CD14-positive monocyte (primary cell): ENCODE measurements around the gene HMGCS2. TPM values are rescaled to one million over a fixed set of nuclear protein-coding genes. Genes with fewer than 3 reads are reported as not detected.

Experiments
- DNase-seq, 3 donors: peaks; one replicate each; pipeline ENCODE4 v3.0.0-alpha.2; 2011 to 2022
- H2AFZ ChIP-seq: 2 replicates; pipeline ENCODE4 v1.6.0; 2012; ENCODE audit warnings: mild to moderate bottlenecking, low read depth, low read length, inconsistent platforms; ENCODE audit not compliant: insufficient read depth, poor library complexity, severe bottlenecking
- H3K27ac ChIP-seq, 2 donors: 1 replicate in 1 of 2; 2 replicates in 1 of 2; pipeline ENCODE4 v1.5.1; 2012 to 2013; ENCODE audit warnings: low read length in 2 of 2, control low read depth in 1 of 2, inconsistent platforms in 1 of 2, low read depth in 1 of 2, mild to moderate bottlenecking in 1 of 2
- H3K27me3 ChIP-seq, 2 donors: one replicate each; pipeline versions ENCODE4 v1.6.0 to v1.6.1; 2011 to 2013; ENCODE audit warnings: low read length in 2 of 2; ENCODE audit not compliant: control insufficient read depth in 2 of 2, insufficient read depth in 2 of 2
- H3K36me3 ChIP-seq, 2 donors: replicated peaks in 1 of 2; 1 replicate in 1 of 2; 2 replicates in 1 of 2; pipeline versions ENCODE4 v1.5.1 to v1.6.1; 2012 to 2013; ENCODE audit warnings: low read length in 2 of 2, control low read depth in 1 of 2, inconsistent platforms in 1 of 2, mild to moderate bottlenecking in 1 of 2; ENCODE audit not compliant: insufficient read depth in 2 of 2, control insufficient read depth in 1 of 2
- H3K4me1 ChIP-seq, 2 donors: 1 replicate in 1 of 2; 2 replicates in 1 of 2; pipeline versions ENCODE4 v1.5.1 to v1.6.1; 2012 to 2013; ENCODE audit warnings: low read length in 2 of 2, control low read depth in 1 of 2, inconsistent platforms in 1 of 2, mild to moderate bottlenecking in 1 of 2, moderate library complexity in 1 of 2; ENCODE audit not compliant: insufficient read depth in 2 of 2, control insufficient read depth in 1 of 2
- H3K4me2 ChIP-seq: replicated peaks from 2 replicates; pipeline ENCODE3; 2012; ENCODE audit warnings: low read length, moderate library complexity, mild to moderate bottlenecking; ENCODE audit not compliant: poor library complexity, severe bottlenecking; ENCODE audit errors: extremely low read depth
- H3K4me3 ChIP-seq, 3 experiments: fragments of 200-600 bp in 1 of 3; sonication (generic) in 1 of 3; replicated peaks in 1 of 3; 1 replicate in 2 of 3; 2 replicates in 1 of 3; pipeline ENCODE4 v1.5.1; 2011 to 2013; ENCODE audit warnings: low read length in 3 of 3, mild to moderate bottlenecking in 3 of 3, control low read depth in 2 of 3, low read depth in 2 of 3, inconsistent platforms in 1 of 3, moderate library complexity in 1 of 3
- H3K79me2 ChIP-seq: 2 replicates; pipeline ENCODE4 v1.6.0; 2012; ENCODE audit warnings: mild to moderate bottlenecking, control low read depth, inconsistent platforms, low read length, moderate library complexity; ENCODE audit not compliant: insufficient read depth
- H3K9ac ChIP-seq: 2 replicates; pipeline ENCODE4 v1.6.0; 2017; ENCODE audit warnings: low read length, mild to moderate bottlenecking; ENCODE audit not compliant: insufficient read depth, poor library complexity, severe bottlenecking
- H3K9me3 ChIP-seq, 2 donors: replicated peaks in 1 of 2; 1 replicate in 1 of 2; 2 replicates in 1 of 2; pipeline versions ENCODE4 v1.5.1 to v1.6.1; 2012 to 2013; ENCODE audit warnings: low read length in 2 of 2, control low read depth in 1 of 2; ENCODE audit not compliant: control insufficient read depth in 1 of 2, insufficient read depth in 1 of 2
- H4K20me1 ChIP-seq: 2 replicates; pipeline ENCODE4 v1.6.0; 2012; ENCODE audit warnings: mild to moderate bottlenecking, low read length, control low read depth, moderate library complexity; ENCODE audit not compliant: insufficient read depth
- H3K27ac Mint-ChIP-seq, 7 donors: one replicate each; pipeline ENCODE4 v1.8.0; 2020; ENCODE audit warnings: mild to moderate bottlenecking in 7 of 7, mixed read lengths in 7 of 7, moderate library complexity in 6 of 7, inconsistent platforms in 2 of 7
- H3K27me3 Mint-ChIP-seq, 3 donors: one replicate each; pipeline ENCODE4 v1.8.0; 2021 to 2022; ENCODE audit warnings: low read depth in 3 of 3, mild to moderate bottlenecking in 3 of 3, mixed read lengths in 3 of 3, moderate library complexity in 3 of 3, inconsistent platforms in 1 of 3
- H3K36me3 Mint-ChIP-seq, 2 donors: one replicate each; pipeline ENCODE4 v1.8.0; 2020; ENCODE audit warnings: mixed read lengths in 2 of 2, inconsistent platforms in 1 of 2, mild to moderate bottlenecking in 1 of 2
- H3K4me1 Mint-ChIP-seq: one replicate; pipeline ENCODE4 v1.8.0; 2020; ENCODE audit warnings: mild to moderate bottlenecking, mixed read lengths
- H3K4me3 Mint-ChIP-seq, 2 donors: one replicate each; pipeline ENCODE4 v1.8.0; 2020; ENCODE audit warnings: mild to moderate bottlenecking in 2 of 2, mixed read lengths in 2 of 2, moderate library complexity in 1 of 2
- H3K9me3 Mint-ChIP-seq, 7 donors: one replicate each; pipeline ENCODE4 v1.8.0; 2020 to 2022; ENCODE audit warnings: mixed read lengths in 7 of 7, mild to moderate bottlenecking in 6 of 7, moderate library complexity in 6 of 7, inconsistent platforms in 2 of 7
- WGBS: methylation state at CpG from one replicate; pipeline ENCODE4 v1.1.5; 2013; ENCODE audit warnings: missing lambda C conversion rate; ENCODE audit not compliant: insufficient coverage; 5-methylcytosine and 5-hydroxymethylcytosine counted together
- intact Hi-C, 2 donors: fragments of 100-400 bp; cut with micrococcal nuclease; formaldehyde crosslinking; loops; one replicate each; pipeline versions ENCODE4 v1.15.0 to v1.15.1; 2023
- polyA plus RNA-seq, 3 donors: library from polyadenylated mRNA; depleted of rRNA in 1 of 3; unstranded in 2 of 3; stranded (reverse) in 1 of 3; fragments of 300-500 nt in 2 of 3; fragments of >200 nt in 1 of 3; fragmentation: Illumina TruSeq in 2 of 3; gene quantifications; 1 replicate in 2 of 3; 2 replicates in 1 of 3; pipeline ENCODE4 v1.2.3, GENCODE V29; 2012 to 2021
- TF ChIP-seq, protein P1 (sequence below): fragments of 200-600 bp; IDR thresholded peaks from one replicate; pipeline ENCODE4 v1.8.0; 2022; ENCODE audit warnings: antibody characterized with exemption, mild to moderate bottlenecking

The HMGCS2 gene
- polyA plus RNA-seq, 3 donors, result not detected

DNA sequence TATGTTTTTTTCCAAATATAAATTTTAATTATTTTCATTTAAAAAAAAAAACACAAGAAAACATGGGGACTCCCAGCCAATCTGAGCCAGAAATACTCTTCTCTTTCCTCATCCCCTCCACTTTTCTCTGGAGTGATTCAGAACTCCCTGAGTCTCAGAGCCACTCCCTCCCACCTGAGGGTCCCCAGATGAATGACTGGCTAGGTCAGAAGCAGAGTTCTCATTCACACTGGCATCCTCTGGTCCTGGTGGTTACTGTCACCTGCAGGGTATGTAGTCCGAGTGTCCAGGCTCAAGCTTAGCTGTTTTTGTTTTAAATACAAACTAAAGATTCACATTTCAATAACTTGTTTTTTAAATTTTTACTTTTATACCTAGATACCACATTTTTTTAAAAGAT, 6.3 kb downstream of the HMGCS2 start:
- Histone ChIP-seq H3K79me2 (no peaks in the 10 kb centered on the region), H3K4me1 (no peaks in the 10 kb centered on the region), H3K4me3 (no peak overlapping the region), H3K36me3 (no peaks in the 10 kb centered on the region), H4K20me1 (no peaks in the 10 kb centered on the region), H3K27me3 (no peaks in the 10 kb centered on the region), H3K9me3 (no peaks in the 10 kb centered on the region), H2AFZ (no peak overlapping the region), H3K27ac (no peak overlapping the region), H3K9ac (no peak overlapping the region), H3K4me2 (no peak overlapping the region)
- Mint-ChIP-seq H3K4me1 (no peaks in the 10 kb centered on the region), H3K9me3 (peaks cover 0 to 3% (median 0%) of the 10 kb centered on the region in 7 donors), H3K36me3 (no peaks in the 10 kb centered on the region), H3K4me3 (no peak overlapping the region), H3K27ac (no peak overlapping the region), H3K27me3 (peaks cover 0 to 5% (median 1%) of the 10 kb centered on the region in 3 donors)
- intact Hi-C loops, result no loop called here
- TF ChIP-seq, protein P1, sequence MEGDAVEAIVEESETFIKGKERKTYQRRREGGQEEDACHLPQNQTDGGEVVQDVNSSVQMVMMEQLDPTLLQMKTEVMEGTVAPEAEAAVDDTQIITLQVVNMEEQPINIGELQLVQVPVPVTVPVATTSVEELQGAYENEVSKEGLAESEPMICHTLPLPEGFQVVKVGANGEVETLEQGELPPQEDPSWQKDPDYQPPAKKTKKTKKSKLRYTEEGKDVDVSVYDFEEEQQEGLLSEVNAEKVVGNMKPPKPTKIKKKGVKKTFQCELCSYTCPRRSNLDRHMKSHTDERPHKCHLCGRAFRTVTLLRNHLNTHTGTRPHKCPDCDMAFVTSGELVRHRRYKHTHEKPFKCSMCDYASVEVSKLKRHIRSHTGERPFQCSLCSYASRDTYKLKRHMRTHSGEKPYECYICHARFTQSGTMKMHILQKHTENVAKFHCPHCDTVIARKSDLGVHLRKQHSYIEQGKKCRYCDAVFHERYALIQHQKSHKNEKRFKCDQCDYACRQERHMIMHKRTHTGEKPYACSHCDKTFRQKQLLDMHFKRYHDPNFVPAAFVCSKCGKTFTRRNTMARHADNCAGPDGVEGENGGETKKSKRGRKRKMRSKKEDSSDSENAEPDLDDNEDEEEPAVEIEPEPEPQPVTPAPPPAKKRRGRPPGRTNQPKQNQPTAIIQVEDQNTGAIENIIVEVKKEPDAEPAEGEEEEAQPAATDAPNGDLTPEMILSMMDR, result no peak
- 100% methylated on average over 1 of the region's 1 CpG for WGBS
- DNase-seq, result no peak

DNA sequence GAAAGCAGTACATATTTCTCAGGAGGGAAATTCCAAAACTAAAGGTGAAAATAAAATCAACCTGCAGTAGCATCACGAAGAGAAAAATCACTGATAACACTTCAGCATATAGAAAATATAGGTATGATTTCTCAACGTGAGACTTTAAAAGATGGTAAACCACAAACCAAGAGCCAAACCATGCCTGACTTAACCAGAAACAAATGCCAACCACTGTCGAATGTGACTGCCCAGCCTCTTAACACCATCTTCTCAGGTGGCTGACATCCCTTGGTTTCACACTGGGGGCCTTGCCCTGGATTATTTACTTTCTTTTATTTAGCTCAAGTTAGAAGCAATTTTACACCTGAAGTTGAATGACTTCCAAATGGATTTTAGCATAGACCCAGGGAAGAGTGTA, 10.1 kb downstream of the HMGCS2 start:
- H3K27ac Mint-ChIP-seq, result peak overlapping the region in 1 of 7 donors; percentile 54
- no peaks in the 10 kb centered on the region for H3K9me3 ChIP-seq
- no peak overlapping the region for H2AFZ ChIP-seq
- no peaks in the 10 kb centered on the region for H3K4me1 Mint-ChIP-seq
- H3K79me2 ChIP-seq, result no peaks in the 10 kb centered on the region
- H3K4me2 ChIP-seq, result no peak overlapping the region
- H3K4me3 Mint-ChIP-seq, result no peak overlapping the region
- no peaks in the 10 kb centered on the region for H3K36me3 ChIP-seq
- no peak for DNase-seq
- WGBS, result 88% methylated on average over 1 of the region's 3 CpGs
- H3K27me3 ChIP-seq, result no peaks in the 10 kb centered on the region
- no peaks in the 10 kb centered on the region for H3K4me1 ChIP-seq
- TF ChIP-seq, protein P1, result no peak
- no peak overlapping the region for H3K27ac ChIP-seq
- H3K9me3 Mint-ChIP-seq, result peaks cover 0 to 1% (median 0%) of the 10 kb centered on the region in 7 donors
- intact Hi-C loops, result no loop called here
- H3K4me3 ChIP-seq, result no peak overlapping the region
- H3K36me3 Mint-ChIP-seq, result no peaks in the 10 kb centered on the region
- peaks cover 0 to 2% (median 0%) of the 10 kb centered on the region in 3 donors for H3K27me3 Mint-ChIP-seq
- no peak overlapping the region for H3K9ac ChIP-seq
- H4K20me1 ChIP-seq, result no peaks in the 10 kb centered on the region
